ENCODE results near the gene MYORG. TPM values are rescaled to one million over a fixed set of nuclear protein-coding genes. Genes with fewer than 3 reads are reported as not detected.
A peak's percentile ranks its signal among the peaks of the same experiment; 100 is the strongest.

MYORG gene
- total RNA-seq, 5 donors from 2014 or later (not counting 1 experiment from before 2014, with no cell fraction given), result 0.72 to 2.3 (median 1.6) TPM

GRCh38 chr9:34375901-34376595 lies 650 bp downstream of the MYORG start:
- Histone ChIP-seq H3K27ac (ENCODE audit: low read length) (peak overlapping the region; percentile 36), H3K4me1 (ENCODE audit: control insufficient read depth in 1 of 2, extremely low read depth in 1 of 2, insufficient read depth in 2 of 2, low read length in 2 of 2) (peaks cover 10 to 42% of the 10 kb centered on the region in 2 experiments), H3K27me3 (replicated peaks in 1 of 2; ENCODE audit: control insufficient read depth in 2 of 2, extremely low read depth in 1 of 2, insufficient read depth in 2 of 2, low read length in 1 of 2) (peaks cover 0 to under 1% of the 10 kb centered on the region in 2 experiments), H3K9me3 (no peaks in the 10 kb centered on the region), H3K4me3 (ENCODE audit: control insufficient read depth in 1 of 2, extremely low read depth in 1 of 2, low read length in 1 of 2) (peak overlapping the region; percentile 34 to 63), H3K36me3 (ENCODE audit: control insufficient read depth in 2 of 2, extremely low read depth in 1 of 2, insufficient read depth in 1 of 2, low read length in 1 of 2) (peaks cover 0 to 2% of the 10 kb centered on the region in 2 donors)
- Mint-ChIP-seq H3K27me3 (no peaks in the 10 kb centered on the region), H3K9me3 (no peaks in the 10 kb centered on the region), H3K4me1 (peaks cover 34 to 46% (median 40%) of the 10 kb centered on the region in 3 donors), H3K4me3 (peak overlapping the region; percentile 89 to 94 (median 90)), H3K36me3 (no peaks in the 10 kb centered on the region), H3K27ac (peak overlapping the region; percentile 87 to 89)
- CTCF ChIA-PET, result interaction anchor here (1.1 to 3.6 kb wide), 5 partner anchors 42 to 289 kb away, joined by 3 to 21 read pairs (median 5); no protein-coding TSS in a partner anchor
- POLR2A ChIA-PET, result interaction anchor here in 1 of 2 donors (0.5 to 0.6 kb wide), 2 partner anchors 100 to 148 kb away, joined by 3 to 7 read pairs; no protein-coding TSS in a partner anchor
- DNase-seq (peak in 31 of 35 experiments; percentile 15 to 71 (median 41)), ATAC-seq (replicated peaks in 1 of 4) (peak in 3 of 4 experiments; percentile 20 to 28 (median 22))
- 7% methylated on average over 6 of the region's 22 CpGs for WGBS (ENCODE audit: insufficient coverage)

DNA sequence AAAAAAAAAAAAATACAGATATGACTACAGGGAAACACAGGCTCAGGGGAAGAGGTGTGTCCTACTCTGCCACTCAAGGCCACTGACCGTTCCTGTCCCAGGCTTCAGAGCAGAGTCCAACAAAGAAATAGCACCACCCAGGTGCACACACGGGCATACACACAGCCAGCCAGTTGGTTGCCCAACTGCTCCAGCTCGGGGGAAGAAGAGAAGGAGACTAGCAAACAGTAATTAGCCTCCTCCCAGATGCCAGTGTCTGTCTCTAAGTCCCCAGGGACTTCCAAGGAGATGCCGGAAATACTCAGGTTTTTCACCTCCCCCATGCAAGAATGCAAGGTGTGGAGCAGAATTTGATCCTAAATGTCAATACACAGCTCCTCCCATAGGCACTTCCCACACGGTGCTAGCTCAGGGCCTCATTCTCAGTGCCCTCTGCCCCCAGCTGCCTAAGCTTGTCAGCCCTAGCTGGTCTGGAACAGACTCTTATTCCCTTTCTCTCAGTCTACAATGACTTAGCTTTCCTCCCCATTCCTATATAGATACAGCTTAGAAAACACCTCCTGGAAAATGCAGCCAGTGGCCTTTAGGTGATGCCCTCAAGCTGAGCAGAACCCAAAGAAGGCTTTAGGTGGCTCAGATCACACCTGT lies 1.7 kb downstream of the MYORG start:
- ATAC-seq (replicated peaks in 1 of 4) (no peak), DNase-seq (no peak)
- H3K27me3 ChIP-seq (replicated peaks in 1 of 2; ENCODE audit: control insufficient read depth in 2 of 2, extremely low read depth in 1 of 2, insufficient read depth in 2 of 2, low read length in 1 of 2), result no peaks in the 10 kb centered on the region
- Mint-ChIP-seq H3K27ac (peak overlapping the region; percentile 9 to 89), H3K27me3 (no peaks in the 10 kb centered on the region), H3K4me3 (peak overlapping the region; percentile 89 to 94 (median 90)), H3K9me3 (no peaks in the 10 kb centered on the region), H3K4me1 (peaks cover 26 to 37% (median 30%) of the 10 kb centered on the region in 3 donors), H3K36me3 (peaks cover 5% of the 10 kb centered on the region)
- H3K9me3 ChIP-seq, result no peaks in the 10 kb centered on the region
- no peak overlapping the region for H3K27ac ChIP-seq (ENCODE audit: low read length)
- WGBS (ENCODE audit: insufficient coverage), result 56% methylated on average over 3 of the region's 5 CpGs
- H3K4me1 ChIP-seq (ENCODE audit: control insufficient read depth in 1 of 2, extremely low read depth in 1 of 2, insufficient read depth in 2 of 2, low read length in 2 of 2), result peaks cover 5 to 32% of the 10 kb centered on the region in 2 experiments
- H3K36me3 ChIP-seq (ENCODE audit: control insufficient read depth in 2 of 2, extremely low read depth in 1 of 2, insufficient read depth in 1 of 2, low read length in 1 of 2), result peaks cover 0 to 2% of the 10 kb centered on the region in 2 donors
- no peak overlapping the region for H3K4me3 ChIP-seq (ENCODE audit: control insufficient read depth in 1 of 2, extremely low read depth in 1 of 2, low read length in 1 of 2)
- ChIA-PET CTCF (interaction anchor here (1.0 to 3.6 kb wide), 3 partner anchors 43 to 44 kb away, joined by 3 to 21 read pairs (median 4); no protein-coding TSS in a partner anchor), POLR2A (interaction anchor here (0.6 kb wide), 2 partner anchors 99 to 260 kb away, joined by 3 to 7 read pairs; no protein-coding TSS in a partner anchor)

DNA sequence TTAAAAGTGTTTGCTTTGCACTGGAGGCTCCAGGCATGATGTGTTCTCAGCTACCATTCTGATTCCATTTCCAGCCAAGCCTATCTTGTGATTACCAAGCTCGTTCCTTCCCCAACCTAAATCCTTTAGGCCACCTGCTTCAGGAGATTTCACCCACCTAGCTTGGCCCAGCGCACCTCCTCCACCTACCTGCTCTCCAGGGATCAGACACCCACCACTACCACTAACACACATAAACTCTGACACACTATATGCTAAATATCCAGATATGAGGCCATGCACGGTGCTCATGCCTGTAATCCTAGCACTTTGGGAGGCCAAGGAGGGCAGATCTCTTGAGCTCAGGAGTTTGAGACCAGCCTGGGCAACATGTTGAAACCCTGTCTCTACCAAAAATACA lies 2.4 kb downstream of the MYORG start:
- DNase-seq, result no peak
- ChIA-PET CTCF (interaction anchor here (0.6 to 1.0 kb wide), 3 partner anchors 12 to 42 kb away, joined by 3 to 9 read pairs (median 4); no protein-coding TSS in a partner anchor), POLR2A (interaction anchor here in 1 of 2 donors (0.6 kb wide), 1 partner anchor 260 kb away, joined by 3 read pairs; no protein-coding TSS in a partner anchor)
- H3K9me3 ChIP-seq, result no peaks in the 10 kb centered on the region
- Mint-ChIP-seq H3K9me3 (no peaks in the 10 kb centered on the region), H3K4me3 (no peak overlapping the region), H3K27me3 (no peaks in the 10 kb centered on the region), H3K4me1 (peaks cover 19 to 30% (median 23%) of the 10 kb centered on the region in 3 donors), H3K27ac (peak overlapping the region in 1 of 2 donors; percentile 2), H3K36me3 (peaks cover 6% of the 10 kb centered on the region)
- WGBS (ENCODE audit: insufficient coverage), result 100% methylated on average over 2 of the region's 3 CpGs
- no peak overlapping the region for H3K4me3 ChIP-seq (ENCODE audit: control insufficient read depth in 1 of 2, extremely low read depth in 1 of 2, low read length in 1 of 2)
- no peaks in the 10 kb centered on the region for H3K27me3 ChIP-seq (replicated peaks in 1 of 2; ENCODE audit: control insufficient read depth in 2 of 2, extremely low read depth in 1 of 2, insufficient read depth in 2 of 2, low read length in 1 of 2)
- peaks cover 0 to 2% of the 10 kb centered on the region in 2 donors for H3K36me3 ChIP-seq (ENCODE audit: control insufficient read depth in 2 of 2, extremely low read depth in 1 of 2, insufficient read depth in 1 of 2, low read length in 1 of 2)
- no peak overlapping the region for H3K27ac ChIP-seq (ENCODE audit: low read length)
- no peak for ATAC-seq (replicated peaks in 1 of 4)
- H3K4me1 ChIP-seq (ENCODE audit: control insufficient read depth in 1 of 2, extremely low read depth in 1 of 2, insufficient read depth in 2 of 2, low read length in 2 of 2), result peaks cover 2 to 26% of the 10 kb centered on the region in 2 experiments

DNA sequence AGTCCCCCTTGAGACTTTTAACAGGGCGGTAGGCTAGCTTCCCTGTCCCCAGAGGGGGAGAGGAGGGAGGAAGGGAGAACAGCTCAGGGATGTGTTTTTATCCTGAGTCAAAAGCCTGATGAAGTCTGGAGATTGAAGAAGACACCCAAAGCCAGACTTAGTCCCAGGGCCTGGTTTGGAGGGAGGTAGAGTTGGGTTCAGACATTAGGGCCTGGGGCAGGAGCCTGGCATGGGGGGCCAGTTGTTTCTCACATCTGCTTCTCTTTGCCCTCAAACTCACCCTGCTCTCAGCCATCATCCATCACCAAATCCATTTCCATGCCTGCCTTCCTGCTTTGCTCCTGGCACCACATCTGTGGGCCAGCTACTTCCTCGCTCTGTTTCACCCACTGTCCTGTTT lies 2.9 kb downstream of the MYORG start:
- DNase-seq (no peak), ATAC-seq (replicated peaks in 1 of 4) (no peak)
- no peaks in the 10 kb centered on the region for H3K27me3 Mint-ChIP-seq
- no peaks in the 10 kb centered on the region for H3K9me3 Mint-ChIP-seq
- H3K36me3 Mint-ChIP-seq, result peaks cover 7% of the 10 kb centered on the region
- no peak overlapping the region for H3K27ac ChIP-seq (ENCODE audit: low read length)
- peaks cover 0 to 2% of the 10 kb centered on the region in 2 donors for H3K36me3 ChIP-seq (ENCODE audit: control insufficient read depth in 2 of 2, extremely low read depth in 1 of 2, insufficient read depth in 1 of 2, low read length in 1 of 2)
- CTCF ChIA-PET, result interaction anchor here (0.6 to 1.1 kb wide), 6 partner anchors 9 to 261 kb away, joined by 3 to 9 read pairs (median 4); no protein-coding TSS in a partner anchor
- no peak overlapping the region for H3K4me3 Mint-ChIP-seq
- peaks cover 2 to 20% of the 10 kb centered on the region in 2 experiments for H3K4me1 ChIP-seq (ENCODE audit: control insufficient read depth in 1 of 2, extremely low read depth in 1 of 2, insufficient read depth in 2 of 2, low read length in 2 of 2)
- no peaks in the 10 kb centered on the region for H3K27me3 ChIP-seq (replicated peaks in 1 of 2; ENCODE audit: control insufficient read depth in 2 of 2, extremely low read depth in 1 of 2, insufficient read depth in 2 of 2, low read length in 1 of 2)
- H3K4me3 ChIP-seq (ENCODE audit: control insufficient read depth in 1 of 2, extremely low read depth in 1 of 2, low read length in 1 of 2), result no peak overlapping the region
- POLR2A ChIA-PET, result no interaction called here
- no peak overlapping the region for H3K27ac Mint-ChIP-seq
- peaks cover 13 to 24% (median 20%) of the 10 kb centered on the region in 3 donors for H3K4me1 Mint-ChIP-seq
- no peaks in the 10 kb centered on the region for H3K9me3 ChIP-seq
- 93% methylated on average over 2 of the region's 2 CpGs for WGBS (ENCODE audit: insufficient coverage)

DNA sequence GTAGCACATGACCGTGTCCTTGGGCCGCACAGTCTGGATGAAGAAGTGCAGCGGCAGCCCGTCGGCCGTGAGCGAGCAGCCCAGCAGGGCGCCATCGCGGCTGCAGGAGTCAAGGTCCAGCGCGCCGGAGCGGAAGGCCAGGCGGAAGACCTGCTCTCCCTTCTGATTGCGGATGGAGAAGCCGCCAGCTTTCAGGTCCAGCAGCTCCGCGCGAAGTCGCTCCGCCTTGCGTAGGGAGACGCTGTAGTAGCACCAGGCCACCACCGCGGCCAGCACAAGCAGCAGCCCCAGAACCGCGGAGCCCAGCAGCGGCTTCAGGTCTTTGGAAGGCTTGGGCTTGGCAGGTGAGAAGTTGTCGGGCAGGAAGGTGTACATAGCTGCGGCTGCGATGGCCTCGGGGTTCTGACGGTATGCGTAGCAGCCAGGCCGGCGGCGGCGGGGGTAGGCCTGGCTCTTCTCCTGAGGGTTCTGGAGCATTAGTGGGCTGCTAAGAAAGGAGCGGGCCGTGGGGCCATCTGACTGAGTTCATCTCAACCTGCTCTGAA lies 4.2 kb downstream of the MYORG start:
- Histone ChIP-seq H3K9me3 (no peaks in the 10 kb centered on the region), H3K4me3 (ENCODE audit: control insufficient read depth in 1 of 2, extremely low read depth in 1 of 2, low read length in 1 of 2) (no peak overlapping the region), H3K4me1 (ENCODE audit: control insufficient read depth in 1 of 2, extremely low read depth in 1 of 2, insufficient read depth in 2 of 2, low read length in 2 of 2) (peaks cover 2 to 18% of the 10 kb centered on the region in 2 experiments), H3K27me3 (replicated peaks in 1 of 2; ENCODE audit: control insufficient read depth in 2 of 2, extremely low read depth in 1 of 2, insufficient read depth in 2 of 2, low read length in 1 of 2) (no peaks in the 10 kb centered on the region), H3K27ac (ENCODE audit: low read length) (no peak overlapping the region), H3K36me3 (ENCODE audit: control insufficient read depth in 2 of 2, extremely low read depth in 1 of 2, insufficient read depth in 1 of 2, low read length in 1 of 2) (peaks cover 0 to 2% of the 10 kb centered on the region in 2 donors)
- H3K27ac Mint-ChIP-seq, result no peak overlapping the region
- 97% methylated on average over 39 of the region's 41 CpGs for WGBS (ENCODE audit: insufficient coverage)
- H3K4me3 Mint-ChIP-seq, result no peak overlapping the region
- H3K9me3 Mint-ChIP-seq, result peaks cover 0 to 3% (median 0%) of the 10 kb centered on the region in 3 donors
- DNase-seq (no peak), ATAC-seq (replicated peaks in 1 of 4) (no peak)
- H3K36me3 Mint-ChIP-seq, result peaks cover 14% of the 10 kb centered on the region
- ChIA-PET CTCF (interaction anchor here in 1 of 2 donors (1.1 kb wide), 1 partner anchor 8 kb away, joined by 5 read pairs; no protein-coding TSS in a partner anchor), POLR2A (no interaction called here)
- H3K4me1 Mint-ChIP-seq, result peaks cover 13 to 16% (median 16%) of the 10 kb centered on the region in 3 donors
- H3K27me3 Mint-ChIP-seq, result no peaks in the 10 kb centered on the region

Measured in T-cell (primary cell).